SK-N-SH (cell line): ENCODE results near the gene GALNT17. TPM values are rescaled to one million over a fixed set of nuclear protein-coding genes. Genes with fewer than 3 reads are reported as not detected.

Source experiments
- CTCF ChIA-PET: fragments of 300-600, 350-600 bp; formaldehyde crosslinking; extraction: SDS; loops from one replicate; lab custom pipeline; 2021; lab: Yijun Ruan, JAX
- POLR2A ChIA-PET: fragments of 350-600 bp; sonication (Branson Sonifier 250); formaldehyde crosslinking; extraction: SDS; loops from one replicate; lab custom pipeline; 2020; ENCODE audit warnings: antibody characterized with exemption, inconsistent platforms; lab: Yijun Ruan, JAX
- DNase-seq: peaks from one replicate; pipeline ENCODE4 v3.0.0; 2012
- H2AFZ ChIP-seq: fragments of 200-600 bp; sonication (generic); 2 replicates; pipeline ENCODE4 v1.8.1; 2016; ENCODE audit warnings: antibody characterized with exemption, mild to moderate bottlenecking, low read depth
- H3F3A ChIP-seq: fragments of 200-600 bp; sonication (generic); replicated peaks from 2 replicates; pipeline ENCODE3; 2016; ENCODE audit warnings: antibody characterized with exemption, mild to moderate bottlenecking; ENCODE audit not compliant: insufficient read depth
- H3K27ac ChIP-seq, 2 experiments: fragments of 200-500 bp in 1 of 2; fragments of 200-600 bp in 1 of 2; sonication (Bioruptor generic) in 1 of 2; sonication (generic), shearing (Covaris generic) in 1 of 2; 2 replicates each; pipeline versions ENCODE4 v1.5.1 to v1.6.1; 2014 to 2016; ENCODE audit warnings: low read depth in 2 of 2, inconsistent platforms in 1 of 2, low read length in 1 of 2, mild to moderate bottlenecking in 1 of 2, mixed read lengths in 1 of 2
- H3K27me3 ChIP-seq: fragments of 200-600 bp; sonication (generic), shearing (Covaris generic); 2 replicates; pipeline ENCODE4 v1.6.1; 2016; ENCODE audit warnings: mixed run types; ENCODE audit not compliant: insufficient read depth
- H3K36me3 ChIP-seq, 2 experiments: fragments of 200-500 bp in 1 of 2; fragments of 200-600 bp in 1 of 2; sonication (Bioruptor generic) in 1 of 2; sonication (generic) in 1 of 2; replicated peaks in 1 of 2; 2 replicates each; pipeline versions ENCODE3 to v1.5.1; 2014 to 2016; ENCODE audit warnings: low read length in 1 of 2, mild to moderate bottlenecking in 1 of 2; ENCODE audit not compliant: insufficient read depth in 2 of 2, control insufficient read depth in 1 of 2
- H3K4me1 ChIP-seq, 2 experiments: fragments of 200-500 bp in 1 of 2; fragments of 200-600 bp in 1 of 2; sonication (Bioruptor generic) in 1 of 2; sonication (generic), shearing (Covaris generic) in 1 of 2; 2 replicates each; pipeline versions ENCODE4 v1.5.1 to v1.6.1; 2014 to 2016; ENCODE audit warnings: low read depth in 1 of 2, low read length in 1 of 2, mixed run types in 1 of 2; ENCODE audit not compliant: insufficient read depth in 2 of 2, control insufficient read depth in 1 of 2
- H3K4me2 ChIP-seq: fragments of 200-600 bp; sonication (generic), shearing (Covaris generic); 2 replicates; pipeline ENCODE4 v1.6.1; 2017; ENCODE audit warnings: mixed run types
- H3K4me3 ChIP-seq, 2 experiments: fragments of 200-500 bp in 1 of 2; fragments of 200-600 bp in 1 of 2; sonication (Bioruptor generic) in 1 of 2; sonication (generic), shearing (Covaris generic) in 1 of 2; 2 replicates each; pipeline versions ENCODE4 v1.5.1 to v1.8.1; 2014 to 2016; ENCODE audit warnings: low read depth in 2 of 2, inconsistent platforms in 1 of 2, low read length in 1 of 2, mild to moderate bottlenecking in 1 of 2, mixed read lengths in 1 of 2, moderate library complexity in 1 of 2
- H3K79me2 ChIP-seq: fragments of 200-600 bp; sonication (generic); 2 replicates; pipeline ENCODE4 v1.8.1; 2017; ENCODE audit warnings: mild to moderate bottlenecking; ENCODE audit not compliant: insufficient read depth
- H3K9ac ChIP-seq: fragments of 200-600 bp; sonication (generic); 2 replicates; pipeline ENCODE4 v1.6.1; 2017; ENCODE audit warnings: mixed run types
- H3K9me2 ChIP-seq: fragments of 200-600 bp; sonication (generic); 2 replicates; pipeline ENCODE4 v1.6.1; 2017; ENCODE audit warnings: mixed run types
- H3K9me3 ChIP-seq: fragments of 200-600 bp; sonication (generic); 2 replicates; pipeline ENCODE4 v1.6.1; 2017; ENCODE audit warnings: mixed run types, mild to moderate bottlenecking, moderate library complexity
- H4K20me1 ChIP-seq: fragments of 200-600 bp; sonication (generic); 2 replicates; pipeline ENCODE4 v1.6.1; 2017; ENCODE audit warnings: mild to moderate bottlenecking, mixed run types; ENCODE audit not compliant: insufficient read depth
- CTCF ChIP-seq: fragments of 200-600 bp; sonication (generic); IDR thresholded peaks from 2 replicates; pipeline ENCODE4 v1.6.1; 2017; ENCODE audit warnings: antibody characterized with exemption, mild to moderate bottlenecking, moderate library complexity
- EP300 ChIP-seq, 2 experiments: IDR thresholded peaks; 2 replicates each; pipeline versions ENCODE4 v1.4.0 to v1.6.1; 2012; ENCODE audit warnings: borderline replicate concordance in 1 of 2, low read depth in 1 of 2, low read length in 1 of 2
- GATA2 ChIP-seq: sonication (generic); formaldehyde crosslinking; IDR thresholded peaks from 2 replicates; pipeline ENCODE4 v1.5.0; 2020; ENCODE audit warnings: mild to moderate bottlenecking, missing genetic modification reagents
- JUND ChIP-seq: IDR thresholded peaks from 2 replicates; pipeline ENCODE4 v1.4.0; 2012
- NFIC ChIP-seq: IDR thresholded peaks from 2 replicates; pipeline ENCODE4 v1.4.0; 2012; ENCODE audit warnings: borderline replicate concordance
- POLR2AphosphoS5 ChIP-seq: IDR thresholded peaks from 2 replicates; pipeline ENCODE4 v1.6.1; 2012; ENCODE audit warnings: low read depth, low read length
- REST ChIP-seq: IDR thresholded peaks from 2 replicates; pipeline ENCODE4 v1.6.1; 2012; ENCODE audit warnings: mild to moderate bottlenecking, low read depth, low read length, moderate library complexity
- RXRA ChIP-seq: IDR thresholded peaks from 2 replicates; pipeline ENCODE4 v1.4.0; 2012; ENCODE audit warnings: low read depth, mild to moderate bottlenecking, borderline replicate concordance
- SMC3 ChIP-seq: IDR thresholded peaks from 2 replicates; pipeline ENCODE4 v1.6.1; 2012; ENCODE audit warnings: low read depth, low read length, improper control_type of control experiment
- ZBTB33 ChIP-seq: IDR thresholded peaks from 2 replicates; pipeline ENCODE4 v1.4.0; 2012; ENCODE audit warnings: low read depth, borderline replicate concordance
- WGBS: methylation state at CpG from one replicate; pipeline ENCODE4 v1.1.6; 2017; ENCODE audit warnings: low lambda C conversion rate; 5-methylcytosine and 5-hydroxymethylcytosine counted together
- polyA plus RNA-seq, 3 experiments: library from polyadenylated mRNA; depleted of rRNA; stranded (reverse); fragments of >200 nt; gene quantifications; 2 replicates each; pipeline ENCODE4 v1.2.3, GENCODE V29; 2012

The GALNT17 gene
- polyA plus RNA-seq, 1 of the 3 experiments (the other 2 are of a cell fraction) = not detected

- 27% methylated on average over 1 of the region's 1 CpG for WGBS
Measured at GRCh38 chr7:71509381-71509780, 377.4 kb downstream of the GALNT17 start.

More at GRCh38 chr7:71509381-71509780, 377.4 kb downstream of the GALNT17 start:
- Histone ChIP-seq H3K4me3 (no peak overlapping the region), H3K79me2 (no peaks in the 10 kb centered on the region), H2AFZ (no peak overlapping the region), H3K27ac (no peak overlapping the region), H3K4me2 (no peak overlapping the region), H3K9me2 (no peaks in the 10 kb centered on the region), H3F3A (no peaks in the 10 kb centered on the region), H4K20me1 (no peaks in the 10 kb centered on the region), H3K9ac (no peak overlapping the region), H3K9me3 (no peaks in the 10 kb centered on the region; the same call in 1 of the 2 replicates), H3K27me3 (no peaks in the 10 kb centered on the region), H3K36me3 (no peaks in the 10 kb centered on the region), H3K4me1 (no peaks in the 10 kb centered on the region)
- TF ChIP-seq POLR2AphosphoS5 = no peak
- no peak for TF ChIP-seq SMC3
- no peak for TF ChIP-seq GATA2 (CRISPR knock-in tag)
- no peak for TF ChIP-seq RXRA
- no peak for TF ChIP-seq JUND
- no peak for TF ChIP-seq NFIC
- no peak for TF ChIP-seq EP300 (IDR thresholded peaks at IDR 0.05; ENCODE audit: borderline replicate concordance in 1 of 2, low read depth in 1 of 2, low read length in 1 of 2)
- no peak for TF ChIP-seq ZBTB33
- no peak for TF ChIP-seq REST
- no peak for TF ChIP-seq CTCF
- POLR2A ChIA-PET = no interaction called here
- no peak for DNase-seq
- CTCF ChIA-PET = no interaction called here
